Activated naive CD8-positive, alpha-beta T cell treated with anti-CD3 and anti-CD28 coated beads, Interleukin-2, amount 50 U/mL, for 24 hours (primary cell): ENCODE data around the gene GNAS.
"Not testable (repeated sequence)": the region's sequence is repeated elsewhere in the genome, so short reads cannot be mapped to it uniquely, and the experiment has no call there.

Source experiments
- ATAC-seq: fragments of 150-1000 bp; cut with Tn5 transposase; one replicate; pipeline ENCODE4 v1.10.0; 2021
- DNase-seq: peaks from one replicate; pipeline ENCODE4 v3.0.0; 2021
- H3K27ac Mint-ChIP-seq: one replicate; pipeline ENCODE4 v1.8.0; 2021; ENCODE audit warnings: mild to moderate bottlenecking, mixed read lengths
- H3K27me3 Mint-ChIP-seq: one replicate; pipeline ENCODE4 v1.8.0; 2021; ENCODE audit warnings: mixed read lengths
- H3K36me3 Mint-ChIP-seq: one replicate; pipeline ENCODE4 v1.8.0; 2021; ENCODE audit warnings: low read depth, mixed read lengths
- H3K4me1 Mint-ChIP-seq: one replicate; pipeline ENCODE4 v1.8.0; 2021; ENCODE audit warnings: mixed read lengths
- H3K4me3 Mint-ChIP-seq: one replicate; pipeline ENCODE4 v1.8.0; 2021; ENCODE audit warnings: mild to moderate bottlenecking, moderate library complexity, mixed read lengths
- H3K9me3 Mint-ChIP-seq: one replicate; pipeline ENCODE4 v1.8.0; 2021; ENCODE audit warnings: mixed read lengths

GNAS gene

DNA sequence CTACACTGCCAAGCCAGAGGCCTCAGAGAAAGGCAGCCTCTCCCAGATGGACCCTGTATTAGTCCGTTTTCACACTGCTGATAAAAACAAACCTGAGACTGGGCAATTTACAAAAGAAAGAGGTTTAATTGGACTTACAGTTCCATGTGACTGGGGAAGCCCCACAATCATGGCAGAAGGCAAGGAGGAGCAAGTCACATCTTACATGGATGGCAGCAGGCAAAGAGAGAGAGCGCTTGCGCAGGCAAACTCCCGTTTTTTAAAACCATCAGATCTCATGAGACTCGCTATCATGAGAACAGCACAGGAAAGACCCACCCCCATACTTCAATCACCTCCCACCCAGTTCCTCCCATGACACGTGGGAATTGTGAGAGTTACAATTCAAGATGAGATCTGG lies 32.0 kb upstream of the GNAS start:
- peaks cover 26% of the 10 kb centered on the region for H3K27me3 Mint-ChIP-seq
- H3K36me3 Mint-ChIP-seq, result peaks cover 14% of the 10 kb centered on the region
- peaks cover 19% of the 10 kb centered on the region for H3K4me1 Mint-ChIP-seq
- H3K9me3 Mint-ChIP-seq, DNase-seq, H3K27ac Mint-ChIP-seq, H3K4me3 Mint-ChIP-seq, ATAC-seq: not testable (repeated sequence)

DNA sequence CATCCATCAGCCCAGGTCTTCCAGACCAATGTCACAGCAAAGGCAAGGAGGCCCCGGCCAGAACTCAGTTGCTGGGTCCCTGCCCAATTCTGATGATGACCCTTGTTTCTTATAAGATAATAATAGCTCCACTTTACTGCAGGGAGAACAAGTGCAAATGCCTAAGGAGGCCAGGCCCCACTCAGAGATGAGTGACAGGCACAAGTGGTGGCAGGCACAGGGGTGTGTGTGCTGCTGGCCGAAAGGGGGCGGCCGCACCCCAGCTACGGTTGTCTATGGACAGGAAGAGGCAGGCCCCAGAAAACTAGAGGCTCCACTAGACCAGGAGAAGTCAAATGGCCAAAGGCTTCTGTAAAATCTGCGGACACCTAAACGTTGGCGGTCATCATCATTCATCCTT lies 30.4 kb upstream of the GNAS start:
- Mint-ChIP-seq H3K27ac (no peak overlapping the region), H3K27me3 (peaks cover 15% of the 10 kb centered on the region), H3K4me3 (no peak overlapping the region), H3K9me3 (peaks cover 5% of the 10 kb centered on the region), H3K36me3 (peaks cover 14% of the 10 kb centered on the region), H3K4me1 (peaks cover 17% of the 10 kb centered on the region)
- DNase-seq, result no peak
- no peak for ATAC-seq

DNA sequence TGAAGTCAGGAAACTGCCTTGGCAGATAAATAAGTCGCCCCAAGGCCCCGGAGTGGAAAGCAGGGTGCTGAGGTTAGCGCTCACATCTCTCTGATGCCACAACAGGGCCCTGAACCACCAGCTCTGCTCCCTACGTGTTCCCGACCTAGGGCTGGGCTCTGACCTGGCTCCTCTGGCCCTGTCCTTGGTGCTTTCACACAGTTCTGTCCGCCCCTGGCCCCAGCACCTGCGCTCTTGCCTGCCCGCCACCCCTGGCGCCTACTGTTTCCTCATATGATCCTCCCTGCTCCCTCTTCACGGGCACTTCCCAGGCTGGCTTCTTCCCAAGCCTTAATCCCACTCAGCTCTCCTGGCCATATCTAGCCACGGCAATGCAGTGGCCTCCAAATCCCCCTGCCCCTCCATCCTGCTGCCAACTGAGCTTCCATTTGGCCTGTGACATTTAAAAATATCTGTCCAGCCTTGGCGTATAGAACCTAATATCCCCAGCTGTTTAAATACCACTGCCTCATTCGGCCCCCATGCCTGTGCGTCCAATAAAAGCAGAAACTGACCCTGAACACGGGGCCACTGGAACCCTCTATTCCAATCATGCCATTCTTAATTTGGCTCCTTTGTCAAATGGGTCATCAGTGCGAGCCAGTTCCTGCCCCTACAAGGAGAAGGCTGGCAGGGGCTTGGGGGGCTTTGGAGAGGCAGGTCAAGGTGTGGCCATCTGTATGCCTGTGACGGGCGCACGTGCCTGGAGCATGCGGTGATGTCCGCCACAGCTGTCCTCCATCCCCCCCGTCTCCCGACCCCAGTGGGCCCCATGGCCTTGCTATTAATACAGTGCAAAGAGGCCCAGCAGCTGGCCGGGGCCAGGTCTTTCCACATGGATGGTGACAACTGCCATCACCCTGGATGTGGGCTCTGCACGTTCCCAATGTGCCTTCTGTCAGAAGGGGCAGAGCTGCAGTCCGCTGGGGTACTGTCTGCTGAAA lies 29.5 kb upstream of the GNAS start:
- no peak overlapping the region for H3K4me3 Mint-ChIP-seq
- no peak for DNase-seq
- peaks cover 5% of the 10 kb centered on the region for H3K9me3 Mint-ChIP-seq
- peaks cover 10% of the 10 kb centered on the region for H3K27me3 Mint-ChIP-seq
- H3K4me1 Mint-ChIP-seq, result peaks cover 15% of the 10 kb centered on the region
- no peak overlapping the region for H3K27ac Mint-ChIP-seq
- peaks cover 14% of the 10 kb centered on the region for H3K36me3 Mint-ChIP-seq
- ATAC-seq, result no peak

DNA sequence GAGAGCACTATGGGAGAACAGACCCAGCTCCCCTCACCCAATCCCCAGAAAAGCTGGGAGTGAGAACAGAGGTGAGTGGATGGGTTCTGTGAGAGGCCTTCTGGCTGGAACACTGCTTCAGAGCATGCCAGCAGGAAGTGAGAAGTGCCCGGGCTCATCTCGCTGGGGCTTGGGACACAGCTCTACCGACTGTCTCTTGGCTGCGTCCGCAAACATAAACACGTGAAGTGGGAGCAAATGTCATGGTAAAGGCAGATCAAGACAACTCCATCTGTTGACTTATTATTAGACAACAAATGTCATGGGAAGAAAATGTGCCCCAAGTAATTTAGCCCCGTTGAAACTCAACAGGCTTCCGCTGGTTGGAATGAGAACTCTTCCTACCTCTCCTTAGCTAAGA lies 27.7 kb upstream of the GNAS start:
- peaks cover 12% of the 10 kb centered on the region for H3K27me3 Mint-ChIP-seq
- DNase-seq, result no peak
- H3K36me3 Mint-ChIP-seq, result peaks cover 15% of the 10 kb centered on the region
- no peak overlapping the region for H3K4me3 Mint-ChIP-seq
- ATAC-seq, result no peak
- no peaks in the 10 kb centered on the region for H3K4me1 Mint-ChIP-seq
- peaks cover 12% of the 10 kb centered on the region for H3K9me3 Mint-ChIP-seq
- H3K27ac Mint-ChIP-seq, result no peak overlapping the region

DNA sequence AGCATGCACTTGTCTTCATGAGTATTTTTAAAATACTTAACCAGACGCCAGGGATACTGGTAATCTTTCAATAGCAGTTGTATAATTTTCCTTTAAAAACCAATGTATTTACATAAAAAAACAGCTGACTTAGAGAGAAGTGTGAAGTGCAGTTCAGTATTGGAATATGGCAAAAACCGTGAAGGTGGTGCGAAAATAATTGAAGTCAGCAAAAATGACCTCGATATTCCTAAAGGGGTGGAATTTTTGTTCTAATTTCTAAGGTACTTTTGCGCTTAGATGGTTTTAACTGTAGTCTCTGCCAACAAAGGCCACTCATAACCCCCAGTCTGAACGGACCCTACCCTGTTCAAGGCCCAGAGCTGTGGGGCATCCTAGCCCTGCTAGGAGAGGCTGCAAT lies 27.1 kb upstream of the GNAS start:
- no peak for ATAC-seq
- DNase-seq, result no peak
- peaks cover 11% of the 10 kb centered on the region for H3K27me3 Mint-ChIP-seq
- H3K9me3 Mint-ChIP-seq, result peaks cover 11% of the 10 kb centered on the region
- no peak overlapping the region for H3K27ac Mint-ChIP-seq
- H3K4me1 Mint-ChIP-seq, result no peaks in the 10 kb centered on the region
- H3K4me3 Mint-ChIP-seq, result no peak overlapping the region
- H3K36me3 Mint-ChIP-seq, result peaks cover 13% of the 10 kb centered on the region

DNA sequence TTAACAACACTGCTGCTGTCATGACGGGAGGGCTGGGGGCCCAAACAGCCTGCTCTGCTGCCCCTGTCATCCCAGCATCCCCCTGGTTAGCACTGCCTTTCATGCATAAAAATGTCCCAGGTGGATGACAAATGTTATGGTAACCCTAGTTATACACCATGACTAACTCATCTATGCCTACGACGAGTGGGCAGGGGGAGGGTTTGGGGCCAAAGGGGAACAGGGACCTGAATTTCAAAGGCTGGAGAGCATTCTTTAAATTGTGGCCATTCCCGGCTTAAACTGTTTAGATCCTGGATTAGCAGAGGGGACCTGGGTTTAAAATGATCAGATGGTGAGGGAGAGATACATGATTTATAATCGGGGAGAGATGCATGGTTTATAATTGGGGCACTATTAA lies 26.2 kb upstream of the GNAS start:
- ATAC-seq, result no peak
- Mint-ChIP-seq H3K36me3 (peaks cover 8% of the 10 kb centered on the region), H3K27me3 (peaks cover 6% of the 10 kb centered on the region), H3K4me3 (no peak overlapping the region), H3K9me3 (peaks cover 7% of the 10 kb centered on the region), H3K27ac (no peak overlapping the region), H3K4me1 (no peaks in the 10 kb centered on the region)
- DNase-seq, result no peak

DNA sequence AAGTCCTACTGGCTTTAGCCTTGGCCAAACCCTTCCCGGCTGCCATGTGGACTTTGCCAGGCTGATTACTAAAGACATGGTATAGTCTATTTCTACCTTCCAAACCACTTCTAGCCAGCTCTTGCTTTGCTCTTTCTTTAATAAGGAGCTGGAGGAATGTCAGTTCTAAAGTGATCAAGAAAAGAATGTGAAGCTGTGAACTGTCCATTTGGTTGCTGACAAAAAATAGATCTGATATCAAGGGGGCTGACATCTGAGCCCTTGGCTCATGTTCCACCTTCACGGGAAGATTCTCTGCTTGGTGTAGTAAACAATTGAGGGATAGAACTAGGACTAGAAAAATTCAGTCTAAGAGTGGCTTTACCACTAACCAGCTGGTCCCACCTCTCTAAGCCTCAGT lies 24.4 kb upstream of the GNAS start:
- DNase-seq (no peak), ATAC-seq (no peak)
- H3K27me3 Mint-ChIP-seq, result peaks cover 20% of the 10 kb centered on the region
- peaks cover 5% of the 10 kb centered on the region for H3K36me3 Mint-ChIP-seq
- no peak overlapping the region for H3K27ac Mint-ChIP-seq
- no peak overlapping the region for H3K4me3 Mint-ChIP-seq
- no peaks in the 10 kb centered on the region for H3K4me1 Mint-ChIP-seq
- H3K9me3 Mint-ChIP-seq, result peaks cover 7% of the 10 kb centered on the region

DNA sequence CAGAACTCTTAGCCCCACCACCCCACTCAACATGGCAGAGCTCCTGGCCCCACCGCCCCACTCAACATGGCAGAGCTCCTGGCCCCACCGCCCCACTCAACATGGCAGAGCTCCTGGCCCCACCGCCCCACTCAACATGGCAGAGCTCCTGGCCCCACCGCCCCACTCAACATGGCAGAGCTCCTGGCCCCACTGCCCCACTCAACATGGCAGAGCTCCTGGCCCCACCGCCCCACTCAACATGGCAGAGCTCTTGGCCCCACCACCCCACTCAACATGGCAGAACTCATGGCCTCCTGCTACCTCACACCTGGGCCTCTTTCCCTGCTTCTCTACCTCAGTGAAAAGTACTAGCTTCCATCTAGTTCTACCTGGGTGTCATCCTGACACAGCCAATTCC lies 23.7 kb upstream of the GNAS start:
- H3K27ac Mint-ChIP-seq, ATAC-seq, H3K36me3 Mint-ChIP-seq, H3K4me3 Mint-ChIP-seq, H3K9me3 Mint-ChIP-seq, H3K4me1 Mint-ChIP-seq, DNase-seq: not testable (repeated sequence)
- H3K27me3 Mint-ChIP-seq, result peaks cover 26% of the 10 kb centered on the region

DNA sequence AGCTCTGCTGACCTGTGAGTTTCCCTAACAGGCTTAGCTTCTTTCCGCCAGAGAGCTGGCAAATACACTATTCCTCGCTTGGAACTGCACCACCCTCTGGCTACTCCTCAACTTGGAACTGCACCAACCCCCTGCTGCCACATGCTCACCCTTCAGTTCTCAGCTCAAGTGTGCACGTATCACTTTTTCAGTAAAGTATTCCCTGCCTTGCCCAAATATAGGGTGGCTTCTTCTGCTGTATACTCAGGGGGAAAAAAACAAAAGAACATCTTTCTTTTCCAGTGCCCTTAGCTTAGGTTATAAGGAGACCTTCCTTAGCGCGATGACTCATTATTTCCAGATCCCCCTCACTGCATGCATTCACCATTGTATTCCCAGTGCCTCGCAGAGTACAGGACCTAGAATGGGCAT lies 23.0 kb upstream of the GNAS start:
- H3K27ac Mint-ChIP-seq, result no peak overlapping the region
- peaks cover 31% of the 10 kb centered on the region for H3K27me3 Mint-ChIP-seq
- H3K9me3 Mint-ChIP-seq, result peaks cover 7% of the 10 kb centered on the region
- H3K4me1 Mint-ChIP-seq, result no peaks in the 10 kb centered on the region
- H3K4me3 Mint-ChIP-seq, result no peak overlapping the region
- peaks cover 7% of the 10 kb centered on the region for H3K36me3 Mint-ChIP-seq
- no peak for DNase-seq
- ATAC-seq, result no peak

DNA sequence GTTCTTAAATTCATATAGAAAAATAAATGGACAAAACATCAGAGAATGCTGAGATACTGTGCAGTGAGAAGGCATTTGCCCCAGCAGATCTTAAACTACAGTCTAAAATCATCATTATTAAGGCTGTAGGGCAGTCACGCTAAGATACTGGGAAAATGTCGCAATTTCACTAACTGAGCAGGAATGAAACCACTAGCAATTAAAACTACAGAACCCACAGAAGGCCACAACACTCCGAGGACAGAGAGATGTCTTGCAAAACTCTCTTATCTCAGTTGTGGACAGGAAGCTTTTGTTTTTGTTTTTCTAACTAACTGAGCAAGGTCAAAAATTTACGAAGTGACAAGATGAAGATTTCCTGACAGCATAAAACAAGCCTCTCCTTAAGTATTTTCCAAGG lies 20.1 kb upstream of the GNAS start:
- Mint-ChIP-seq H3K36me3 (peaks cover 7% of the 10 kb centered on the region), H3K4me1 (peaks cover 7% of the 10 kb centered on the region), H3K9me3 (peaks cover 7% of the 10 kb centered on the region), H3K4me3 (no peak overlapping the region), H3K27ac (no peak overlapping the region), H3K27me3 (peaks cover 41% of the 10 kb centered on the region)
- ATAC-seq (no peak), DNase-seq (no peak)

DNA sequence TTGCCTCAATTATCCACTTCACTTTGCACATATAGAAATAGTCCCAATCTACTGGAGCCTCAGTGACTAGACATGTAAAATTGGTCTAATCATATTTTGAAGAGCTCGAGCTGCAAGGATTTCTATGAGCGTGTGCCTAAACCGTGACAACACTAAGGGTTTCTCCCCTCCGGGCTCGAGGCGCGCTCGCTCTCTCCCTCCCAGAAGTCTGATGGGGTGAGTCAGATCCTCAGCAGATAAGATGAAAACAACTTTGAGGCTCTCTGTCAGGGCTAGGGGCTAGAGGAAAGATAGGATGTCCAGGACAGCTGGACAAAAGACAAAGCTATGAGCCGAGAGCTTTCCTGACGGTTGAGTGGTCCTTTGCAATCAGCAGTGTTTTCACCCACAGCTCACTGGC lies 18.6 kb upstream of the GNAS start:
- Mint-ChIP-seq H3K36me3 (peaks cover 7% of the 10 kb centered on the region), H3K9me3 (peaks cover 6% of the 10 kb centered on the region), H3K4me1 (peaks cover 7% of the 10 kb centered on the region), H3K27me3 (peaks cover 49% of the 10 kb centered on the region), H3K27ac (no peak overlapping the region), H3K4me3 (no peak overlapping the region)
- DNase-seq (no peak), ATAC-seq (no peak)

DNA sequence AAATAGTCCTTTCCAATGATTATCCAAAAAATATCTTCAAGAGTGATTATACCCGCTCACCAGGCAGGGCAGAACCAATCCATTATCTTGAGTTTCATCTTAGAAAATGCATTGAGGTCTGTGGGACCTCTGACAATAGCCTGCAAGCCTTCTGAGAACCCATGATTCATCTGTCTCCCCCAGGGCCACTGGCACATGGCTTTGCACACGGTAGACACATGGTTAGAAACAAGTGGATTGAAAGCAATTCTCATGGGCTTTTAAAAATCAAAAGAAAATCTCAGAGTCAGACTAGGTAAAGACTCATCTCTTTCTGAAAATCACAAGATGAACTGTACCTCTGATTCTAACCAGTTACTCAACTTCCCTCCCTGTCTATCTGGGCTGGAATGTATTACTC lies 17.3 kb upstream of the GNAS start:
- DNase-seq (no peak), ATAC-seq (peak; percentile 33)
- no peaks in the 10 kb centered on the region for H3K9me3 Mint-ChIP-seq
- H3K27me3 Mint-ChIP-seq, result peaks cover 54% of the 10 kb centered on the region
- H3K4me3 Mint-ChIP-seq, result no peak overlapping the region
- no peak overlapping the region for H3K27ac Mint-ChIP-seq
- H3K4me1 Mint-ChIP-seq, result peaks cover 10% of the 10 kb centered on the region
- peaks cover 5% of the 10 kb centered on the region for H3K36me3 Mint-ChIP-seq

DNA sequence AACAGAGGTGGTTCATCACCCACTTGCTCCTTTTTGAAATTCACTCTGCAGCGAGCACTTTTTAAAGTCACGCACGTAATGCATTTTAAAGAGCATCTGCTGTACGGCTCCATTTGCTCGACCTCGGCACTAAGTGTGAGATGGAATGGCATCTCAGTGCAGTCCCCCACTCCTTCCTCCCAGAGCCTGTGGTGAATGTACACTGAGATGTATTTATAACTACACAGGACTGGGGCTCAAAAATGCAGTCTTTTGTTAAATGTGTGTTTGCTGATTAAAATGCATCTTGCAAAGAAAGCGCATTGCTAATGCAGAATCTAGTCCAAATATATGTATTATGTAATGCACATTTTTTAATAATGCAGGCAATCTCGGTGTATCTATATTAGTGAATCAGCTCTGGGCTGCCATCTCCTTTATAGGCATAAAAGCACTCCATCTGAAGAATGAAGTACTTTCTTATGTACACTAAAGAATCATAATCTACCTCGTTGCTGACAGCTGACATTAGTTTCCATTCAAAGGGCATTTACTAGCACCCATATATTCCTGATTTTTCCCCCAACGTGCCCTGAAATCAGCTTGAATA lies 15.8 kb upstream of the GNAS start:
- Mint-ChIP-seq H3K27ac (no peak overlapping the region), H3K36me3 (peaks cover 3% of the 10 kb centered on the region), H3K4me1 (peaks cover 16% of the 10 kb centered on the region), H3K4me3 (no peak overlapping the region), H3K27me3 (peaks cover 62% of the 10 kb centered on the region), H3K9me3 (no peaks in the 10 kb centered on the region)
- ATAC-seq (no peak), DNase-seq (no peak)

DNA sequence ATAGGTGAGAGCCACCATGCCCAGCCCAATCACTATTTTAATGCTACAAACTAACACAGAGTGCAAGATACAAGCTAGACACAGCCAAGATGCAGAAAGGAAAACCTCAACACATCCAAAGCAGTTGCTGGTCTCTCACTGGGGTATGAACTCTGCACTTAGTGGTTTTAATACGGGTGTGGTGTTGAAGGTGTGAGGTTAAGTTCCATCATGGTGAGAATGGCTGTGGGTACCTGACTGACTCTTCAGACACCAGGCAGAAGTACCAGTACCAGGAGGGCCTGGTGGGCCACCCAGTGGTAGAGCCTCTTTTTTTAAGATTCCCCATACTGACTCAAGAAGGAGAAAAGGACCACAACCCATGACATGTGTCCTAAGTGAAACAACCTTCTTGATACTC lies 14.8 kb upstream of the GNAS start:
- peaks cover 66% of the 10 kb centered on the region for H3K27me3 Mint-ChIP-seq
- no peak overlapping the region for H3K4me3 Mint-ChIP-seq
- H3K36me3 Mint-ChIP-seq, result peaks cover 8% of the 10 kb centered on the region
- DNase-seq (no peak), ATAC-seq (peak; percentile 38)
- no peaks in the 10 kb centered on the region for H3K9me3 Mint-ChIP-seq
- no peak overlapping the region for H3K27ac Mint-ChIP-seq
- H3K4me1 Mint-ChIP-seq, result peaks cover 16% of the 10 kb centered on the region

DNA sequence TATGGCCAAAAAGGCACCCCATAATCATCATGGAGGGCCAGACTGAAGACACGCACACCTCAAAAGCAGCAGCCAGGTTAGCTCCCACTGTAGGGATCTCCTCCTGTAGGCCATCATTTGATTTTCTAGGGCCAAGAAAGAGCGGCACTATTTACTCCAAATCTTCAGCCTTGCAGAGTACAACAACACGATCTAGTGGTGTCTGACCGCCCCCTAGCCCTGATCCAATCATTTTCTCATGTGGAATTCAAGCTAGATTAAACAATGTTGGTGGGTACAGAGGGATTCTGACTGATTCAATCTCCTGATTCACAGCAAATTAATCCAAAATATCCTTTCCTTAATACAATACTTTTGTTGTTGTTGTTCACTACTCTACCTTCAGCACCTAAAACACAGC lies 14.3 kb upstream of the GNAS start:
- no peak for ATAC-seq
- Mint-ChIP-seq H3K27me3 (peaks cover 66% of the 10 kb centered on the region), H3K4me1 (peaks cover 16% of the 10 kb centered on the region), H3K27ac (no peak overlapping the region), H3K9me3 (no peaks in the 10 kb centered on the region), H3K36me3 (peaks cover 8% of the 10 kb centered on the region), H3K4me3 (no peak overlapping the region)
- DNase-seq, result no peak
